Smooth muscle cell (in vitro differentiated cells): ENCODE measurements around the gene PROCR. TPM values are rescaled to one million over a fixed set of nuclear protein-coding genes. Genes with fewer than 3 reads are reported as not detected.

Experiments used
- DNase-seq: peaks from one replicate; lab custom pipeline; 2025; ENCODE audit not compliant: unreplicated experiment; lab: John Stamatoyannopoulos, UW
- H2AFZ ChIP-seq: fragments of 200-600 bp; sonication (generic); 2 replicates; pipeline ENCODE4 v1.6.0; 2016; ENCODE audit warnings: antibody characterized with exemption, low read depth, mild to moderate bottlenecking
- H3F3A ChIP-seq: fragments of 200-600 bp; sonication (generic); 2 replicates; pipeline ENCODE4 v1.6.0; 2017; ENCODE audit warnings: antibody characterized with exemption, low read depth
- H3K27ac ChIP-seq: fragments of 200-600 bp; sonication (generic); 2 replicates; pipeline ENCODE4 v1.5.1; 2016; ENCODE audit warnings: low read depth, mild to moderate bottlenecking
- H3K27me3 ChIP-seq: fragments of 200-600 bp; sonication (generic); 2 replicates; pipeline ENCODE4 v1.6.1; 2016; ENCODE audit warnings: low read depth, mild to moderate bottlenecking
- H3K36me3 ChIP-seq: fragments of 200-600 bp; sonication (generic); 2 replicates; pipeline ENCODE4 v1.5.1; 2016; ENCODE audit warnings: low read depth
- H3K4me1 ChIP-seq: fragments of 200-600 bp; sonication (generic); 2 replicates; pipeline ENCODE4 v1.5.1; 2016; ENCODE audit warnings: low read depth
- H3K4me2 ChIP-seq: fragments of 200-600 bp; sonication (generic); 2 replicates; pipeline ENCODE4 v1.6.0; 2016; ENCODE audit warnings: mild to moderate bottlenecking
- H3K4me3 ChIP-seq: fragments of 200-600 bp; sonication (generic); 2 replicates; pipeline ENCODE4 v1.5.1; 2016; ENCODE audit warnings: mild to moderate bottlenecking
- H3K79me2 ChIP-seq: fragments of 200-600 bp; sonication (generic); 2 replicates; pipeline ENCODE4 v1.6.0; 2016; ENCODE audit warnings: low read depth, mild to moderate bottlenecking
- H3K9ac ChIP-seq: fragments of 200-600 bp; sonication (generic); 2 replicates; pipeline ENCODE4 v1.6.0; 2016; ENCODE audit warnings: low read depth
- H3K9me3 ChIP-seq: fragments of 200-600 bp; sonication (generic); replicated peaks from 2 replicates; pipeline ENCODE4 v1.5.1; 2016; ENCODE audit warnings: low read depth
- H4K20me1 ChIP-seq: fragments of 200-600 bp; sonication (generic); 2 replicates; pipeline ENCODE4 v1.6.0; 2016; ENCODE audit warnings: low read depth
- WGBS: methylation state at CpG from one replicate; pipeline ENCODE4 v1.1.7; 2016; ENCODE audit warnings: low lambda C conversion rate; 5-methylcytosine and 5-hydroxymethylcytosine counted together
- polyA plus RNA-seq: library from polyadenylated mRNA; unstranded; fragments of >200 nt; fragmentation: Nextera tagmentation; extraction: Ambion mirVana; gene quantifications from 2 replicates; pipeline ENCODE4 v1.2.1, GENCODE V29; 2016
- total RNA-seq: library from RNA; depleted of rRNA; stranded (reverse); fragments of >200 nt; gene quantifications from 2 replicates; pipeline ENCODE4 v1.2.3, GENCODE V29; 2014
- TF ChIP-seq, protein P1 (sequence below): fragments of 200-600 bp; sonication (generic); IDR thresholded peaks from 2 replicates; pipeline ENCODE4 v1.5.1; 2017; ENCODE audit warnings: borderline replicate concordance, mild to moderate bottlenecking, antibody characterized with exemption; ENCODE audit not compliant: insufficient read depth, poor library complexity, severe bottlenecking

PROCR gene
- total and polyA plus RNA-seq, 2 experiments from 2014 or later, result 4.8 to 5.4 TPM

DNA sequence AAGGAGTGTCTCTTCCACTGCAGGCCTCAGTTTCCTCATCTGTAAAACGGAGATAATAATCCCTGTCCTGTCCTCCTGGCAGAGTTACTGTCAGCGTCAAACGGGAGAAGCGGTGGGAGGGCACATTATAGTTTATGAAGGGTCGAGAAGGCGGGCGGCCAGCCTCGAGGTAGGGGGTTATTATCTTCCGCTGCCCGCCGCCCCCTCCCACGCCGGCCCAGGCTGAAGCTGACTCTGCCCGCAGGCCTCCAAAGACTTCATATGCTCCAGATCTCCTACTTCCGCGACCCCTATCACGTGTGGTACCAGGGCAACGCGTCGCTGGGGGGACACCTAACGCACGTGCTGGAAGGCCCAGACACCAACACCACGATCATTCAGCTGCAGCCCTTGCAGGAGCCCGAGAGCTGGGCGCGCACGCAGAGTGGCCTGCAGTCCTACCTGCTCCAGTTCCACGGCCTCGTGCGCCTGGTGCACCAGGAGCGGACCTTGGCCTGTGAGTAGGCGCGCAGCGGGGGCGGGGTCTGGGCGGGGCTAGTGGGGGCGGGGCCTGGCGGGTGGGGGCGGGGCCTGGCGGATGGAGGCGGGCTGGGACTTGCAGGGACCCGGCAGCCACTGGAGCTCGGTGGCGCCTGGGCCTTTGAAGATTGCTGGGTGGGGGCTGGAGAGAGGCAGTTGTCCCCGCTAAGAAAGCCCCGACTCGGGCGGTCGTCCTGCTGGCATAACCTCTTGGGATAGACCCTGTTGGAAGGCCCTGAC, 2.8 kb downstream of the PROCR start:
- H3K27me3 ChIP-seq, result no peaks in the 10 kb centered on the region
- TF ChIP-seq, protein P1, sequence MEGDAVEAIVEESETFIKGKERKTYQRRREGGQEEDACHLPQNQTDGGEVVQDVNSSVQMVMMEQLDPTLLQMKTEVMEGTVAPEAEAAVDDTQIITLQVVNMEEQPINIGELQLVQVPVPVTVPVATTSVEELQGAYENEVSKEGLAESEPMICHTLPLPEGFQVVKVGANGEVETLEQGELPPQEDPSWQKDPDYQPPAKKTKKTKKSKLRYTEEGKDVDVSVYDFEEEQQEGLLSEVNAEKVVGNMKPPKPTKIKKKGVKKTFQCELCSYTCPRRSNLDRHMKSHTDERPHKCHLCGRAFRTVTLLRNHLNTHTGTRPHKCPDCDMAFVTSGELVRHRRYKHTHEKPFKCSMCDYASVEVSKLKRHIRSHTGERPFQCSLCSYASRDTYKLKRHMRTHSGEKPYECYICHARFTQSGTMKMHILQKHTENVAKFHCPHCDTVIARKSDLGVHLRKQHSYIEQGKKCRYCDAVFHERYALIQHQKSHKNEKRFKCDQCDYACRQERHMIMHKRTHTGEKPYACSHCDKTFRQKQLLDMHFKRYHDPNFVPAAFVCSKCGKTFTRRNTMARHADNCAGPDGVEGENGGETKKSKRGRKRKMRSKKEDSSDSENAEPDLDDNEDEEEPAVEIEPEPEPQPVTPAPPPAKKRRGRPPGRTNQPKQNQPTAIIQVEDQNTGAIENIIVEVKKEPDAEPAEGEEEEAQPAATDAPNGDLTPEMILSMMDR, result no peak
- H3F3A ChIP-seq, result peaks cover 12% of the 10 kb centered on the region
- peaks cover 5% of the 10 kb centered on the region for H3K4me1 ChIP-seq
- no peak for DNase-seq
- no peaks in the 10 kb centered on the region for H3K36me3 ChIP-seq
- H3K27ac ChIP-seq, result no peak overlapping the region
- H3K9ac ChIP-seq, result no peak overlapping the region
- no peaks in the 10 kb centered on the region for H3K9me3 ChIP-seq
- no peak overlapping the region for H3K4me3 ChIP-seq
- H3K79me2 ChIP-seq, result no peaks in the 10 kb centered on the region
- no peak overlapping the region for H2AFZ ChIP-seq
- WGBS, result 68% methylated on average over 34 of the region's 49 CpGs
- H4K20me1 ChIP-seq, result no peaks in the 10 kb centered on the region
- H3K4me2 ChIP-seq, result no peak overlapping the region

GRCh38 chr20:35176132-35176531, 4.3 kb downstream of the PROCR start:
- H4K20me1 ChIP-seq, result no peaks in the 10 kb centered on the region
- H3K27ac ChIP-seq, result no peak overlapping the region
- peaks cover 5% of the 10 kb centered on the region for H3K4me1 ChIP-seq
- 94% methylated on average over 14 of the region's 14 CpGs for WGBS
- H3K27me3 ChIP-seq, result no peaks in the 10 kb centered on the region
- H3K9me3 ChIP-seq, result no peaks in the 10 kb centered on the region
- H3K4me2 ChIP-seq, result no peak overlapping the region
- no peak overlapping the region for H2AFZ ChIP-seq
- H3K4me3 ChIP-seq, result no peak overlapping the region
- DNase-seq, result no peak
- no peaks in the 10 kb centered on the region for H3K36me3 ChIP-seq
- no peak overlapping the region for H3K9ac ChIP-seq
- TF ChIP-seq, protein P1, result no peak
- no peaks in the 10 kb centered on the region for H3K79me2 ChIP-seq
- H3F3A ChIP-seq, result peaks cover 12% of the 10 kb centered on the region

- no peak for DNase-seq
- no peak overlapping the region for H2AFZ ChIP-seq
- no peak overlapping the region for H3K4me2 ChIP-seq
- no peak overlapping the region for H3K4me3 ChIP-seq
- no peaks in the 10 kb centered on the region for H4K20me1 ChIP-seq
- no peaks in the 10 kb centered on the region for H3F3A ChIP-seq
- H3K9ac ChIP-seq, result no peak overlapping the region
- no peaks in the 10 kb centered on the region for H3K27me3 ChIP-seq
- no peaks in the 10 kb centered on the region for H3K9me3 ChIP-seq
- H3K36me3 ChIP-seq, result no peaks in the 10 kb centered on the region
- TF ChIP-seq, protein P1, result no peak
- H3K27ac ChIP-seq, result no peak overlapping the region
- WGBS, result 97% methylated on average over 11 of the region's 11 CpGs
- H3K79me2 ChIP-seq, result no peaks in the 10 kb centered on the region
- no peaks in the 10 kb centered on the region for H3K4me1 ChIP-seq
Measured at GRCh38 chr20:35179292-35180212, 7.7 kb downstream of the PROCR start.
